GM12878 (cell line): Measurements from ENCODE around the gene SPG7. TPM values are rescaled to one million over a fixed set of nuclear protein-coding genes. Genes with fewer than 3 reads are reported as not detected.
A peak's percentile ranks its signal among the peaks of the same experiment; 100 is the strongest.

ENCODE experiments used
- ATAC-seq: fragments of 200-7000 bp; cut with Tn5 transposase; 3 replicates; pipeline ENCODE4 v1.9.1; 2020; ENCODE audit warnings: mild to moderate bottlenecking, moderate library complexity
- BruUV-seq: library from RNA; stranded (reverse); fragments of 400-500 nt; replicated peaks from 2 replicates; lab custom pipeline; 2021; lab: Mats Ljungman, UMichigan
- CTCF ChIA-PET: fragments of 300-600 bp; sonication (Branson Sonifier 250); formaldehyde crosslinking; extraction: SDS; loops from one replicate; lab custom pipeline; 2021; ENCODE audit warnings: inconsistent platforms; lab: Yijun Ruan, JAX
- POLR2A ChIA-PET: fragments of 350-600 bp; formaldehyde crosslinking; extraction: SDS; loops from one replicate; lab custom pipeline; 2021; ENCODE audit warnings: inconsistent platforms; lab: Charles Lee
- RAD21 ChIA-PET: fragments of 300-600 bp; sonication (Branson Sonifier 250); formaldehyde crosslinking; loops from one replicate; lab custom pipeline; 2023; ENCODE audit warnings: antibody characterized with exemption; ENCODE audit not compliant: unreplicated experiment; lab: Charles Lee
- SMC1A ChIA-PET: fragments of 300-600 bp; sonication (Branson Sonifier 250); formaldehyde crosslinking; loops from one replicate; lab custom pipeline; 2023; ENCODE audit not compliant: unreplicated experiment, uncharacterized antibody; lab: Charles Lee
- DNase-seq: peaks from one replicate; pipeline ENCODE4 v3.0.0-alpha.2; 2011; ENCODE audit warnings: low read depth, low spot score
- FAIRE-seq: peaks from 3 replicates; lab custom pipeline; 2011; peaks lifted over from hg19 to GRCh38; lab: Jason Lieb, UNC
- H2AFZ ChIP-seq: 2 replicates; pipeline ENCODE4 v1.6.0; 2011; ENCODE audit warnings: low read depth, low read length, control low read depth; ENCODE audit not compliant: control insufficient read depth
- H3K27ac ChIP-seq: 2 replicates; pipeline ENCODE4 v1.5.1; 2011; ENCODE audit warnings: control low read depth; ENCODE audit not compliant: control insufficient read depth, insufficient read depth
- H3K27me3 ChIP-seq, 2 experiments: replicated peaks in 1 of 2; 2 replicates each; pipeline versions ENCODE4 v1.6.0 to v1.6.1; 2011; ENCODE audit warnings: low read length in 1 of 2; ENCODE audit not compliant: control insufficient read depth in 2 of 2, insufficient read depth in 2 of 2
- H3K36me3 ChIP-seq, 2 experiments: 2 replicates each; pipeline ENCODE4 v1.5.1; 2011; ENCODE audit warnings: low read length in 1 of 2; ENCODE audit not compliant: control insufficient read depth in 2 of 2, insufficient read depth in 2 of 2
- H3K4me1 ChIP-seq: 2 replicates; pipeline ENCODE4 v1.6.1; 2011; ENCODE audit warnings: mild to moderate bottlenecking, low read length, moderate library complexity, mixed read lengths; ENCODE audit not compliant: control insufficient read depth, insufficient read depth
- H3K4me2 ChIP-seq: 2 replicates; pipeline ENCODE4 v1.6.0; 2011; ENCODE audit warnings: control low read depth; ENCODE audit not compliant: control insufficient read depth, insufficient read depth
- H3K4me3 ChIP-seq: fragments of 200-600 bp; sonication (generic); 2 replicates; pipeline ENCODE4 v1.5.1; 2016
- H3K79me2 ChIP-seq: 2 replicates; pipeline ENCODE4 v1.6.0; 2011; ENCODE audit warnings: low read length; ENCODE audit not compliant: control insufficient read depth, insufficient read depth
- H3K9ac ChIP-seq: 2 replicates; pipeline ENCODE4 v1.8.0; 2011; ENCODE audit warnings: low read length, control low read depth, mixed read lengths; ENCODE audit not compliant: control insufficient read depth, insufficient read depth
- H3K9me3 ChIP-seq: replicated peaks from 3 replicates; pipeline ENCODE4 v1.5.1; 2011; ENCODE audit warnings: mild to moderate bottlenecking, low read length; ENCODE audit not compliant: control insufficient read depth, insufficient read depth
- H4K20me1 ChIP-seq: 2 replicates; pipeline ENCODE4 v1.6.0; 2011; ENCODE audit not compliant: control insufficient read depth, insufficient read depth
- BACH1 ChIP-seq: fragments of 450-650 bp; IDR thresholded peaks from 2 replicates; pipeline ENCODE4 v1.6.1; 2017; ENCODE audit warnings: mild to moderate bottlenecking, borderline replicate concordance
- BHLHE40 ChIP-seq, 2 experiments: fragments of 450-650 bp in 1 of 2; IDR thresholded peaks; 2 replicates each; pipeline ENCODE4 v1.6.1; 2011 to 2017; ENCODE audit warnings: low read depth in 2 of 2, borderline replicate concordance in 1 of 2, improper control_type of control experiment in 1 of 2, low read length in 1 of 2, mild to moderate bottlenecking in 1 of 2
- CHD4 ChIP-seq: fragments of 200-600 bp; sonication (generic); IDR thresholded peaks from 2 replicates; pipeline ENCODE4 v1.6.1; 2016; ENCODE audit warnings: mild to moderate bottlenecking
- CREB1 ChIP-seq: IDR thresholded peaks from 2 replicates; pipeline ENCODE4 v1.6.1; 2012; ENCODE audit warnings: low read depth, mild to moderate bottlenecking, inconsistent platforms
- DPF2 ChIP-seq: fragments of 450-650 bp; IDR thresholded peaks from 2 replicates; pipeline ENCODE4 v1.6.1; 2017; ENCODE audit warnings: mild to moderate bottlenecking
- GATAD2B ChIP-seq: fragments of 450-650 bp; conservative IDR thresholded peaks from 2 replicates; pipeline ENCODE4 v1.6.1; 2017; ENCODE audit warnings: low read depth, mild to moderate bottlenecking, moderate library complexity
- HDAC6 ChIP-seq: fragments of 200-600 bp; sonication (generic); IDR thresholded peaks from one replicate; pipeline ENCODE4 v1.8.0; 2017; ENCODE audit warnings: antibody characterized with exemption; ENCODE audit not compliant: unreplicated experiment
- IKZF1 ChIP-seq: fragments of 450-650 bp; conservative IDR thresholded peaks from 2 replicates; pipeline ENCODE4 v1.6.1; 2017; ENCODE audit warnings: antibody characterized with exemption, mild to moderate bottlenecking
- IRF5 ChIP-seq: fragments of 450-650 bp; IDR thresholded peaks from 2 replicates; pipeline ENCODE4 v1.6.1; 2017; ENCODE audit warnings: borderline replicate concordance
- MAX ChIP-seq: IDR thresholded peaks from 2 replicates; pipeline ENCODE4 v1.6.1; 2012; ENCODE audit warnings: low read depth, low read length, improper control_type of control experiment
- MEF2B ChIP-seq: fragments of 450-650 bp; IDR thresholded peaks from 2 replicates; pipeline ENCODE4 v1.6.1; 2018; ENCODE audit warnings: mild to moderate bottlenecking, moderate library complexity; ENCODE audit not compliant: partially characterized antibody, poor library complexity, severe bottlenecking
- MTA2 ChIP-seq: fragments of 450-650 bp; IDR thresholded peaks from 2 replicates; pipeline ENCODE4 v1.6.1; 2016; ENCODE audit warnings: low read depth, mild to moderate bottlenecking, moderate library complexity
- NKRF ChIP-seq: fragments of 450-650 bp; conservative IDR thresholded peaks from 2 replicates; pipeline ENCODE4 v1.6.1; 2017; ENCODE audit warnings: mild to moderate bottlenecking, moderate library complexity
- POLR2A ChIP-seq: IDR thresholded peaks from 2 replicates; pipeline ENCODE4 v1.6.1; 2011; ENCODE audit warnings: low read depth, mild to moderate bottlenecking, low read length
- RELB ChIP-seq: fragments of 450-650 bp; IDR thresholded peaks from 2 replicates; pipeline ENCODE4 v1.6.1; 2017; ENCODE audit warnings: low read depth, mild to moderate bottlenecking, moderate library complexity
- TCF12 ChIP-seq: IDR thresholded peaks from 2 replicates; pipeline ENCODE4 v1.6.1; 2011; ENCODE audit warnings: low read depth, mild to moderate bottlenecking, low read length
- YY1 ChIP-seq: IDR thresholded peaks from 2 replicates; pipeline ENCODE4 v1.6.1; 2011; ENCODE audit warnings: low read depth, mild to moderate bottlenecking, low read length
- WGBS: methylation state at CpG from one replicate; pipeline ENCODE4 v1.1.6; 2016; ENCODE audit warnings: low lambda C conversion rate; ENCODE audit not compliant: insufficient replicate concordance, insufficient coverage; ENCODE audit errors: missing lambda C conversion rate; 5-methylcytosine and 5-hydroxymethylcytosine counted together
- in situ Hi-C: fragments of 300-500 bp; cut with MboI; formaldehyde crosslinking; loops from 9 replicates; pipeline ENCODE4 v1.14.3; 2018; ENCODE audit warnings: mixed read lengths
- intact Hi-C: fragments of 100-400 bp; cut with micrococcal nuclease; formaldehyde crosslinking; loops from one replicate; pipeline ENCODE4 v1.14.2; 2022; ENCODE audit not compliant: unreplicated experiment
- polyA plus RNA-seq, 11 experiments: library from polyadenylated mRNA; depleted of rRNA in 4 of 11; unstranded in 6 of 11; stranded (reverse) in 5 of 11; fragments of >200 nt; fragmentation: Nextera tagmentation in 4 of 11; fragmentation: Illumina TruSeq in 1 of 11; extraction: Ambion mirVana in 4 of 11; extraction: Trizol in 1 of 11; gene quantifications; 1 replicate in 1 of 11; 2 replicates in 10 of 11; pipeline versions ENCODE4 v1.2.1 to v1.2.3, GENCODE V29; 2011 to 2016; ENCODE audit warnings: inconsistent platforms in 2 of 11, missing spikeins in 2 of 11, low read depth in 1 of 11
- total RNA-seq, 4 experiments: library from RNA; depleted of rRNA in 3 of 4; stranded (reverse); fragments of >200 nt in 3 of 4; fragmentation: Illumina TruSeq in 1 of 4; extraction: Trizol in 1 of 4; gene quantifications; 2 replicates each; pipeline versions ENCODE4 v1.2.1 to v1.2.3, GENCODE V29; 2013 to 2021

SPG7 gene
- total and polyA plus RNA-seq, 10 of the 15 experiments (the other 5 are each of a cell fraction or from before 2014, with no cell fraction given): 5.9 to 75.9 (median 52.5) TPM

- RAD21 ChIA-PET: interaction anchor here (1.3 kb wide), 1 partner anchor 125 kb away, joined by 5 read pairs; no protein-coding TSS in a partner anchor
- Histone ChIP-seq H3K27ac (no peak within 1 kb of the TSS), H2AFZ (peak within 1 kb of the TSS; percentile 35), H3K4me3 (peak within 1 kb of the TSS; percentile 58), H3K9me3 (no peaks in the 10 kb centered on the region; the same call in 2 of the 3 replicates), H3K36me3 (no peaks in the 10 kb centered on the region), H3K9ac (no peak within 1 kb of the TSS; the same call in 1 of the 2 replicates), H3K27me3 (no peaks in the 10 kb centered on the region; a peak in 1 of 4 replicates), H3K79me2 (no peaks in the 10 kb centered on the region), H3K4me1 (peaks cover 15% of the 10 kb centered on the region), H4K20me1 (no peaks in the 10 kb centered on the region), H3K4me2 (peak within 1 kb of the TSS; percentile 70; the same call in 1 of the 2 replicates)
- CTCF ChIA-PET: interaction anchor here (0.8 to 1.1 kb wide), 2 partner anchors 25 to 124 kb away, joined by 3 to 4 read pairs; no protein-coding TSS in a partner anchor
- intact Hi-C loops (loop anchor here (2.0 kb wide), 1 partner anchor 65 kb away; no protein-coding TSS in a partner anchor), in situ Hi-C loops (no loop called here)
- POLR2A ChIA-PET: interaction anchor here (0.5 kb wide), 1 partner anchor 286 kb away, joined by 3 read pairs; no protein-coding TSS in a partner anchor
- SMC1A ChIA-PET: no interaction called here
- no TSS peak for BruUV-seq
- peak; percentile 51 for ATAC-seq
- FAIRE-seq: no peak
- 8% methylated on average over 60 of the region's 103 CpGs for WGBS
- no peak for DNase-seq
- TF ChIP-seq BHLHE40 (IDR thresholded peaks at IDR 0.05; ENCODE audit: borderline replicate concordance in 1 of 2, low read depth in 2 of 2, low read length in 1 of 2) (peak; percentile 5 to 82; a peak in 2 of 4 replicates), CHD4 (no peak), IKZF1 (0 out of 2 replicates have a peak, but pooled peaks have one; percentile 38), CREB1 (no peak), GATAD2B (peak; percentile 42), NKRF (peak; percentile 40; the same call in 1 of the 2 replicates), DPF2 (peak; percentile 19; the same call in 1 of the 2 replicates), BACH1 (0 out of 2 replicates have a peak, but pooled peaks have one; percentile 10), YY1 (peak; percentile 21; the same call in 1 of the 2 replicates), MEF2B (peak; percentile 18), MTA2 (no peak), RELB (no peak), IRF5 (no peak), TCF12 (no peak), POLR2A (0 out of 2 replicates have a peak, but pooled peaks have one; percentile 12), MAX (0 out of 2 replicates have a peak, but pooled peaks have one; percentile 41), HDAC6 (peak; percentile 54)
These were observed 67.3 kb downstream of the SPG7 start, which contains the start of gene CPNE7 for GRCh38 chr16:89575247-89576152. Gene CPNE7, plus strand, starts transcription at chr16:89575758. Its CDS starts 140 bp downstream, at chr16:89575898.
